Measurements from ENCODE around the gene CSMD2.

CSMD2 gene

GRCh38 chr1:33970148-33970825, 194.7 kb downstream of the CSMD2 start:
- H3K27ac ChIP-seq (ENCODE audit: low read depth, low read length) = no peak overlapping the region
- H2AFZ ChIP-seq (ENCODE audit: low read depth, low read length, severe bottlenecking) = no peak overlapping the region
- no peaks in the 10 kb centered on the region for H4K20me1 ChIP-seq (ENCODE audit: low read depth, low read length)
- H3F3A ChIP-seq (ENCODE audit: insufficient read depth) = no peaks in the 10 kb centered on the region
- H3K27me3 ChIP-seq (ENCODE audit: low read length) = no peaks in the 10 kb centered on the region
- no peak overlapping the region for H3K9ac ChIP-seq (ENCODE audit: low read length)
- no peak overlapping the region for H3K4me2 ChIP-seq (ENCODE audit: low read depth, low read length, poor library complexity, severe bottlenecking)
- H3K4me3 ChIP-seq (ENCODE audit: insufficient read depth, low read length, poor library complexity, severe bottlenecking) = no peak overlapping the region
- H3K36me3 ChIP-seq (ENCODE audit: low read length) = no peaks in the 10 kb centered on the region
- no peak for TF ChIP-seq EZH2phosphoT487 (conservative IDR thresholded peaks at IDR 0.05; ENCODE audit: low read length)
- no peak for TF ChIP-seq CTCF (IDR thresholded peaks at IDR 0.05; ENCODE audit: insufficient read depth, low read length, poor library complexity, severe bottlenecking)
- H3K79me2 ChIP-seq (ENCODE audit: insufficient read depth, low read length) = no peaks in the 10 kb centered on the region
- no peaks in the 10 kb centered on the region for H3K9me3 ChIP-seq (ENCODE audit: insufficient read depth, low read length)
- no peaks in the 10 kb centered on the region for H3K9me2 ChIP-seq (replicated peaks; ENCODE audit: insufficient read depth, low read length)

GRCh38 chr1:33966346-33967141, 198.5 kb downstream of the CSMD2 start:
- Histone ChIP-seq H2AFZ (ENCODE audit: low read depth, low read length, severe bottlenecking) (no peak overlapping the region), H3K27ac (ENCODE audit: low read depth, low read length) (no peak overlapping the region), H3K9me3 (ENCODE audit: insufficient read depth, low read length) (peaks cover 3% of the 10 kb centered on the region; the same call in 1 of the 2 replicates), H3K4me2 (ENCODE audit: low read depth, low read length, poor library complexity, severe bottlenecking) (no peak overlapping the region), H3K79me2 (ENCODE audit: insufficient read depth, low read length) (no peaks in the 10 kb centered on the region), H3K9me2 (replicated peaks; ENCODE audit: insufficient read depth, low read length) (no peaks in the 10 kb centered on the region), H3K36me3 (ENCODE audit: low read length) (no peaks in the 10 kb centered on the region), H3K4me3 (ENCODE audit: insufficient read depth, low read length, poor library complexity, severe bottlenecking) (no peak overlapping the region), H3K27me3 (ENCODE audit: low read length) (no peaks in the 10 kb centered on the region), H3F3A (ENCODE audit: insufficient read depth) (no peaks in the 10 kb centered on the region), H3K9ac (ENCODE audit: low read length) (no peak overlapping the region), H4K20me1 (ENCODE audit: low read depth, low read length) (no peaks in the 10 kb centered on the region)
- TF ChIP-seq EZH2phosphoT487 (conservative IDR thresholded peaks at IDR 0.05; ENCODE audit: low read length) (no peak), CTCF (IDR thresholded peaks at IDR 0.05; ENCODE audit: insufficient read depth, low read length, poor library complexity, severe bottlenecking) (no peak)

GRCh38 chr1:33965086-33965485, 199.9 kb downstream of the CSMD2 start:
- H3K36me3 ChIP-seq (ENCODE audit: low read length) = no peaks in the 10 kb centered on the region
- TF ChIP-seq EZH2phosphoT487 (conservative IDR thresholded peaks at IDR 0.05; ENCODE audit: low read length) = no peak
- no peak for TF ChIP-seq CTCF (IDR thresholded peaks at IDR 0.05; ENCODE audit: insufficient read depth, low read length, poor library complexity, severe bottlenecking)
- H4K20me1 ChIP-seq (ENCODE audit: low read depth, low read length) = no peaks in the 10 kb centered on the region
- no peak overlapping the region for H3K4me2 ChIP-seq (ENCODE audit: low read depth, low read length, poor library complexity, severe bottlenecking)
- H3K27me3 ChIP-seq (ENCODE audit: low read length) = no peaks in the 10 kb centered on the region
- H3K79me2 ChIP-seq (ENCODE audit: insufficient read depth, low read length) = no peaks in the 10 kb centered on the region
- no peak overlapping the region for H2AFZ ChIP-seq (ENCODE audit: low read depth, low read length, severe bottlenecking)
- no peaks in the 10 kb centered on the region for H3K9me2 ChIP-seq (replicated peaks; ENCODE audit: insufficient read depth, low read length)
- H3K4me3 ChIP-seq (ENCODE audit: insufficient read depth, low read length, poor library complexity, severe bottlenecking) = no peak overlapping the region
- H3K9ac ChIP-seq (ENCODE audit: low read length) = no peak overlapping the region
- peaks cover 3% of the 10 kb centered on the region; the same call in 1 of the 2 replicates for H3K9me3 ChIP-seq (ENCODE audit: insufficient read depth, low read length)
- no peak overlapping the region for H3K27ac ChIP-seq (ENCODE audit: low read depth, low read length)
- H3F3A ChIP-seq (ENCODE audit: insufficient read depth) = no peaks in the 10 kb centered on the region
